GM12892 (cell line): ENCODE data around the gene CD74.

Source experiments
- POLR2A ChIP-seq: IDR thresholded peaks from 2 replicates; pipeline ENCODE4 v1.6.1; 2011; ENCODE audit warnings: low read depth, low read length, control low read depth
- POLR2AphosphoS5 ChIP-seq: IDR thresholded peaks from 2 replicates; pipeline ENCODE4 v1.6.1; 2011; ENCODE audit warnings: low read depth, low read length, control low read depth

GRCh38 chr5:150409638-150410523, 2.8 kb downstream of the CD74 start:
- TF ChIP-seq POLR2AphosphoS5 (peak; percentile 98), POLR2A (peak; percentile 87)
